GM19452 (cell line): ENCODE measurements around the gene SLC44A4.

ENCODE experiments used
- ATAC-seq: cut with Tn5 transposase; IDR thresholded peaks from one replicate; pipeline ENCODE4 v1.9.1; 2021; ENCODE audit not compliant: unreplicated experiment

The SLC44A4 gene

GRCh38 chr6:31901415-31901952 is 22.7 kb upstream of the SLC44A4 start:
- ATAC-seq: no peak

GRCh38 chr6:31900917-31901414 is 22.2 kb upstream of the SLC44A4 start:
- no peak for ATAC-seq

- no peak for ATAC-seq
Measured at GRCh38 chr6:31899882-31900722, 21.3 kb upstream of the SLC44A4 start.

GRCh38 chr6:31899215-31899614 is 20.4 kb upstream of the SLC44A4 start:
- ATAC-seq: no peak

- ATAC-seq: no peak
Measured at GRCh38 chr6:31898383-31899011, 19.7 kb upstream of the SLC44A4 start.

GRCh38 chr6:31897612-31898382 is 19.0 kb upstream of the SLC44A4 start, which contains the start of gene EHMT2:
Gene EHMT2, minus strand, starts transcription at chr6:31897698. Its CDS starts 21 bp downstream, at chr6:31897677.
- peak; percentile 68 for ATAC-seq

- no peak for ATAC-seq
Measured at GRCh38 chr6:31896856-31897611, 18.2 kb upstream of the SLC44A4 start.

- ATAC-seq: no peak
Measured at GRCh38 chr6:31896493-31896855, 17.7 kb upstream of the SLC44A4 start.

GRCh38 chr6:31892821-31893220 is 14.0 kb upstream of the SLC44A4 start:
- no peak for ATAC-seq

GRCh38 chr6:31889331-31889972 is 10.7 kb upstream of the SLC44A4 start:
- ATAC-seq: no peak

- no peak for ATAC-seq
Measured at GRCh38 chr6:31888276-31889258, 9.8 kb upstream of the SLC44A4 start.

- no peak for ATAC-seq
Measured at GRCh38 chr6:31887173-31888007, 8.6 kb upstream of the SLC44A4 start.

GRCh38 chr6:31886541-31886991 is 7.8 kb upstream of the SLC44A4 start:
- no peak for ATAC-seq

- ATAC-seq: no peak
Measured at GRCh38 chr6:31884528-31885035, 5.8 kb upstream of the SLC44A4 start.

- ATAC-seq: no peak
Measured at GRCh38 chr6:31883676-31884075, 4.9 kb upstream of the SLC44A4 start.

GRCh38 chr6:31882344-31882743 is 3.5 kb upstream of the SLC44A4 start:
- no peak for ATAC-seq

GRCh38 chr6:31881136-31881859 is 2.5 kb upstream of the SLC44A4 start:
- ATAC-seq: no peak
